RWPE1 (cell line): Measurements from ENCODE around the gene UGT1A6.

ENCODE experiments used
- CTCF ChIA-PET: fragments of 350-600 bp; sonication (Branson Sonifier 250); formaldehyde crosslinking; extraction: SDS; loops from one replicate; lab custom pipeline; 2021; lab: Yijun Ruan, JAX
- POLR2A ChIA-PET: fragments of 400-600 bp; formaldehyde crosslinking; extraction: SDS; loops from one replicate; lab custom pipeline; 2020; ENCODE audit warnings: antibody characterized with exemption; ENCODE audit not compliant: low non-redundant PET; lab: Yijun Ruan, JAX
- DNase-seq: peaks from one replicate; pipeline ENCODE4 v3.0.0; 2012; ENCODE audit warnings: low spot score
- H3K27ac ChIP-seq: fragments of 450-650 bp; 2 replicates; pipeline ENCODE4 v1.5.1; 2017
- TF ChIP-seq, protein P1 (sequence below): fragments of 450-650 bp; conservative IDR thresholded peaks from 2 replicates; pipeline ENCODE4 v1.5.1; 2017; ENCODE audit warnings: low read depth, mild to moderate bottlenecking

Gene UGT1A6

DNA sequence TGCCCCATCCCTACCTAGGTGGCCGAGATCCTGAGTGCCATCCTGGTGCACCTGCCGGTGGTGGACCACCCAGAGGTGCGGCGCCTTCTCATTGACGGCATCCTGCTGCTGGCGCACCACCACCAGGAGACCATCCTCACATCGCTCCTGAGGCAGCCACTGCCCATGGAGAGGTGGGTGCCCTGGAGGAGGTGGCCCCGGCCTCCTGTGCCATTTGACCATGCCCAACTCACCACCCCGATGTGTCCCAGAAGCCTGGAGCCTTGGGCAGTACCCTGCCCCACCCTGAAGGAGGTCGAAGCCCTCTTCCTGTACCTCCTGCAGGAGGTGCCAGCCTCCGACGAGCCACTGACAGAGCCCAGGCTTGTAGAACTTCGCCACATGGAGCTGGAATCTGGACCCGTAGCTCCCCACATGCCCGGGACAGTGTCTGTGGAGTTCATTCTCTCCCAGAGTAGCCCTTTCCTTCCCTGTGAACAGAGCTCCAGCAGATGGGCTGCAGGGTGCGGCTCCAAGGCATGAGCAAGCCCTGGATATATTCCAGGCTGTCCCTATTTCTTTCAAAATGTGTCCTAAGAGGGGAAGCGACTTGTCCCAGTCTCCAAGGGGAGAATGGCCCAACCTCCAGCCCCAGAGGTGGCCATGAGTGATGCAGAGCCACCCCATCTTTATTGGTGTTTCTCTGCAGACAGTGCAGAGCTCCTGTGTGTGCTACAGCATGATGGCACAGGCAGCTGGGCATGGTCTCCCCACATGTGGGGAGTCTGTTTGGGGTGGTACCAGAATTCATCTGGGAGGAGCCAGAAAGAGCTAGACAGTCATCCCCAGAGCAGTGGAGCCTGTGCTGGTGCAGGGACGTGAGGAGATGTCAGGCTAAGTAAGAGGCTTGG is 127.4 kb downstream of the UGT1A6 start:
- TF ChIP-seq, protein P1, sequence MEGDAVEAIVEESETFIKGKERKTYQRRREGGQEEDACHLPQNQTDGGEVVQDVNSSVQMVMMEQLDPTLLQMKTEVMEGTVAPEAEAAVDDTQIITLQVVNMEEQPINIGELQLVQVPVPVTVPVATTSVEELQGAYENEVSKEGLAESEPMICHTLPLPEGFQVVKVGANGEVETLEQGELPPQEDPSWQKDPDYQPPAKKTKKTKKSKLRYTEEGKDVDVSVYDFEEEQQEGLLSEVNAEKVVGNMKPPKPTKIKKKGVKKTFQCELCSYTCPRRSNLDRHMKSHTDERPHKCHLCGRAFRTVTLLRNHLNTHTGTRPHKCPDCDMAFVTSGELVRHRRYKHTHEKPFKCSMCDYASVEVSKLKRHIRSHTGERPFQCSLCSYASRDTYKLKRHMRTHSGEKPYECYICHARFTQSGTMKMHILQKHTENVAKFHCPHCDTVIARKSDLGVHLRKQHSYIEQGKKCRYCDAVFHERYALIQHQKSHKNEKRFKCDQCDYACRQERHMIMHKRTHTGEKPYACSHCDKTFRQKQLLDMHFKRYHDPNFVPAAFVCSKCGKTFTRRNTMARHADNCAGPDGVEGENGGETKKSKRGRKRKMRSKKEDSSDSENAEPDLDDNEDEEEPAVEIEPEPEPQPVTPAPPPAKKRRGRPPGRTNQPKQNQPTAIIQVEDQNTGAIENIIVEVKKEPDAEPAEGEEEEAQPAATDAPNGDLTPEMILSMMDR, result no peak
- POLR2A ChIA-PET, result no interaction called here
- CTCF ChIA-PET, result interaction anchor here (0.6 kb wide), 1 partner anchor 449 kb away, joined by 3 read pairs; no protein-coding TSS in a partner anchor

DNA sequence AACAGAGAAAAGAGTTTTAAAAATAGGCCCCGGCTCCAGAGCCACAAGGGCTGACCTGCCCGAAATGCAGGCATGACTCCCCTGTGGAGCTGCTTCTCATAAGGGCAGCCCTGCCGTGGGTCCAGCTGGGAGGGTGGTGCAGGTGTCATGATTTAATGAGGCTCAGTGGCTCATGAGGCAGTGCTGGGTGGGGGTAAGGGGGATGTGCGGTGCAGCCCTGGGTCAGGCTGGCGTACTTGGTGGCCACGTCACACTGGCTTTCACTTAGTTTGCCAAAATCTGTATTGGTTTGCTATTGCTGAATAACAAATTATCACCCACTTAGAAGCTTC is 128.1 kb downstream of the UGT1A6 start:
- ChIA-PET POLR2A (no interaction called here), CTCF (interaction anchor here (0.6 kb wide), 1 partner anchor 448 kb away, joined by 3 read pairs; no protein-coding TSS in a partner anchor)
- TF ChIP-seq, protein P1, result no peak
- no peak overlapping the region for H3K27ac ChIP-seq
- DNase-seq, result no peak

More for the DNA sequence above, 127.4 kb downstream of the UGT1A6 start:
- DNase-seq, result no peak
- no peak overlapping the region for H3K27ac ChIP-seq

DNA sequence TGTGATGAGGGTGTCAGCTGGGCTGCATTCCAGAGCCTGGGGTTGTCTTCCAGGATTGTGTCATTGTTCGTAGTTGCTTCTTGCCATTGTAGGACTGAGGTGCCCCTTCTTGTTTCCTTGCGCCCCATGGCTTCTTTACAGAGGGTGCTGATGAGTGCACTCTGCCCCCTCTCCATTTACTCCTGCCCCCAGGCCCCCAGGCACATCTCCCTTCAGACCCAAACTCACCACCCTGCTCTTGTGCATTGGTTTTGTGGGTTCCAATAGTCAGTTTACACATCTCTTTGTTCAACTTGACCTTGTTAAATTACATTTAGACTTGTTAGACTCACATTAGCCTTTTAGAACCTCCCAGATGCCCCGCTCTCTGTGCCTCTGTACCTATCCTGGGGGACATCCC is 128.5 kb downstream of the UGT1A6 start:
- TF ChIP-seq, protein P1, result no peak
- ChIA-PET CTCF (no interaction called here), POLR2A (no interaction called here)
- no peak overlapping the region for H3K27ac ChIP-seq
- no peak for DNase-seq

DNA sequence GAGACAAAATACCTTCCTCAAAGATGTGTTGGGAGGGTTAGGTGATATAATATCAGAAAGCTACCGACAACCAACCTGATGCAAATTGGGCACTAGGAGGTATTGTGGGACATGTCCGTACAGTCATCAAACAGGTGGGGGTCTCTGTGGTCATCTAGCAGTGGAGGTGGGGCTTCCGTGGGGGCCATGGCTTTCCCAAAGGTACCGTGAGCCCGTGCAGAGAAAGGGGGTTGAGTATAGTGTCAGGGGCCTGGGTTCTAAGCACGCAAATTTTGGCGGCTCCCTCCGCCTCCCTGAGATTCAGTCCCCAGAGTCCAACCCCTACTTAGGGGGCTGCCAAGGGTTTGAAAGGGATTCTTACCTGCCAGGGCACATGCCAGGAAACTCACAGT is 129.0 kb downstream of the UGT1A6 start:
- no peak for DNase-seq
- TF ChIP-seq, protein P1, result no peak
- ChIA-PET POLR2A (no interaction called here), CTCF (no interaction called here)
- H3K27ac ChIP-seq, result no peak overlapping the region

DNA sequence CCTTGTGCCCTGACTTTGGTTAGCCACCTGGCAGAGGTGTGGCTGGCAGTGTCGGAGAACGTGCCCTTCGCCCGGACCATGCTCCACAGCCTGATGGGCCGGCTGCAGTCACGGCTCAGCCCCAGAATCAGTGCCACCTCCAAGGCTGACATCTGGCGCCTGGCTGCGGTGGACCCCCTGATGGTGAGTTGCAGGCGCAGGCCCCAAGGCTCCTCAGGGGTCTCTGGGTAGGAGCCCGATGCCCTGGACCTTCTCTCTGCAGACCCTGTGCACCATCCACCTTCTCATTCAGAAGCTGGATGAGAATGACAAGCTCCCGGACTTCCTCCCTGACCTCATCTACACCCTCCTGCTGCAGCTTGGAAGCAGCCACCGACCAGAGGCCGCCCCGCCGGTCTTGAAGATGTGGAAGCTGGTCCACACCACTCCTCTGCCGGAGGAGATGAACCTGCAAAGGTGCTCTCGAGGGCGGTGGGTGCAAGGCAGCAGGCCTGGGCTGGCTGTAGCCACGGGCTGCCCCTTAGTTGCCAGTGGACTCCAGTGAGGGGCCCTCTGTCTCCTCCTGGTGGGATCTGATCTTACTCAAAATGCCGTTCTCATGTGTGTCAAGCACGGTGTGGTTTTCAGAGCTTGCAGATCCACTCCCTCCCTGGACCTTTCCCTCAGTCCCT is 129.5 kb downstream of the UGT1A6 start:
- no peak for DNase-seq
- H3K27ac ChIP-seq, result no peak overlapping the region
- TF ChIP-seq, protein P1, result no peak
- CTCF ChIA-PET, result interaction anchor here (0.7 kb wide), 1 partner anchor 1208 kb away, joined by 3 read pairs; no protein-coding TSS in a partner anchor
- POLR2A ChIA-PET, result no interaction called here
